NB4 (cell line): ENCODE measurements around the gene CEP104.

Experiments
- DNase-seq: peaks from one replicate; pipeline ENCODE4 v3.0.0; 2010; ENCODE audit warnings: low read depth
- H3K4me3 ChIP-seq: one replicate; pipeline ENCODE4 v1.5.1; 2011; ENCODE audit warnings: mild to moderate bottlenecking, low read depth, low read length, moderate library complexity
- MYC ChIP-seq: IDR thresholded peaks from 2 replicates; pipeline ENCODE4 v1.6.1; 2011; ENCODE audit warnings: low read depth, low read length
- POLR2A ChIP-seq: IDR thresholded peaks from 2 replicates; pipeline ENCODE4 v1.6.1; 2011; ENCODE audit warnings: mild to moderate bottlenecking; ENCODE audit not compliant: insufficient read length; ENCODE audit errors: extremely low read depth
- TF ChIP-seq, protein P1 (sequence below): IDR thresholded peaks from one replicate; pipeline ENCODE4 v1.5.1; 2012; ENCODE audit warnings: low read depth, low read length
- TF ChIP-seq, protein P2 (sequence below): IDR thresholded peaks from 2 replicates; pipeline ENCODE4 v1.6.1; 2011; ENCODE audit warnings: low read depth, low read length

The CEP104 gene

DNA sequence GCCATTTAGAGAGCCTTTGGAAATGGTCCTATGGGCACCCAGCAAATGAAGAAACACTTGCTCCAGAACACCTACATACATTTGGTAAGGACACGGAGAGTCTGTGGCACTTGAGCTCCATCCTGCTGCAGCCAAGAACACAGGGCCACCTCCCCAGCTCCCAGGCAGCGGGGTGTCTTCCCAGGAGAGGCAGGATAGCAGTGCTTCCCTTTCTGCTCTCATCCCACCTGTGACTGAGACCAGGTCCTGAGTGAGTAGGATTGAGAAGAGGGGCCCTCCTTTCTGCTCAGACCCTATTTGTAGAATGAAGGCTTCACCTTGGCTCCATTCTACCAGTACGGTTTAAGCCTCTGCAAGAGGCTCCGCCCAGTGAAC lies 38.9 kb upstream of the CEP104 start:
- no peak for DNase-seq
- TF ChIP-seq, protein P1, sequence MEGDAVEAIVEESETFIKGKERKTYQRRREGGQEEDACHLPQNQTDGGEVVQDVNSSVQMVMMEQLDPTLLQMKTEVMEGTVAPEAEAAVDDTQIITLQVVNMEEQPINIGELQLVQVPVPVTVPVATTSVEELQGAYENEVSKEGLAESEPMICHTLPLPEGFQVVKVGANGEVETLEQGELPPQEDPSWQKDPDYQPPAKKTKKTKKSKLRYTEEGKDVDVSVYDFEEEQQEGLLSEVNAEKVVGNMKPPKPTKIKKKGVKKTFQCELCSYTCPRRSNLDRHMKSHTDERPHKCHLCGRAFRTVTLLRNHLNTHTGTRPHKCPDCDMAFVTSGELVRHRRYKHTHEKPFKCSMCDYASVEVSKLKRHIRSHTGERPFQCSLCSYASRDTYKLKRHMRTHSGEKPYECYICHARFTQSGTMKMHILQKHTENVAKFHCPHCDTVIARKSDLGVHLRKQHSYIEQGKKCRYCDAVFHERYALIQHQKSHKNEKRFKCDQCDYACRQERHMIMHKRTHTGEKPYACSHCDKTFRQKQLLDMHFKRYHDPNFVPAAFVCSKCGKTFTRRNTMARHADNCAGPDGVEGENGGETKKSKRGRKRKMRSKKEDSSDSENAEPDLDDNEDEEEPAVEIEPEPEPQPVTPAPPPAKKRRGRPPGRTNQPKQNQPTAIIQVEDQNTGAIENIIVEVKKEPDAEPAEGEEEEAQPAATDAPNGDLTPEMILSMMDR = no peak
- TF ChIP-seq, protein P2, sequence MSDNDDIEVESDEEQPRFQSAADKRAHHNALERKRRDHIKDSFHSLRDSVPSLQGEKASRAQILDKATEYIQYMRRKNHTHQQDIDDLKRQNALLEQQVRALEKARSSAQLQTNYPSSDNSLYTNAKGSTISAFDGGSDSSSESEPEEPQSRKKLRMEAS = no peak
- TF ChIP-seq MYC (no peak), POLR2A (no peak)
- H3K4me3 ChIP-seq = no peak overlapping the region

DNA sequence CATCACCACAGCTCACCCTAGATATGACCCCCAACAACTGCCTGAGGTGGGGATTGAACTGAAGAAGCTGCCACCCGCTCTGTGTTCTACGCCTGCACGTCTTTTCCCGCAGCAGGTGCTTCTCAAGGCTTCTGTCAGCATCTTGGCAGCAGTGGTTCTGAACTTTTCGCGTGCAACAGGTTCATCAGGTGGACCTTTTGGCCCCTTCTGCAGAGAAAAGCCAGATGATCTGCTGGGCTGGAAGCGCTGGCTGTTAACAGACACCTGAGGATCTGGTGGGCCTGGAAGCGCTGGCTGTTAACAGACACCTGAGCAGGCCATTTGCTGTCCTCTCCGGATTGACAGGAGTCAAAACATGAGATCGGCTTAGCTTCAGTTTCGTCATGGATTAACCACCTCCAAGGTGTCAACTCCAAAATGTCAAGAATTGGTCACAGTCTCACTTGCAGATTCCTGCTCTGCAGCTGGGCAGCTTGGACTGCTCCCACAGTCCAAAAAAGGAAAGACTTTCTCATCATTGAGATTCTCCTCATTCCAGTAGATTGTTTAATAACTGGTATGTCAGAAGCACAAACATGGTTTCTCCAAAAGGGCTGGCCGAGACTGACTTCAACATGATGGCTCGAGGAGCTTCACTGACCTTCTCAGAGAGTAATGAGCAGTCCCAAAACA lies 38.4 kb upstream of the CEP104 start:
- TF ChIP-seq MYC (no peak), POLR2A (no peak)
- TF ChIP-seq, protein P1 = no peak
- TF ChIP-seq, protein P2 = no peak
- no peak for DNase-seq
- no peak overlapping the region for H3K4me3 ChIP-seq

DNA sequence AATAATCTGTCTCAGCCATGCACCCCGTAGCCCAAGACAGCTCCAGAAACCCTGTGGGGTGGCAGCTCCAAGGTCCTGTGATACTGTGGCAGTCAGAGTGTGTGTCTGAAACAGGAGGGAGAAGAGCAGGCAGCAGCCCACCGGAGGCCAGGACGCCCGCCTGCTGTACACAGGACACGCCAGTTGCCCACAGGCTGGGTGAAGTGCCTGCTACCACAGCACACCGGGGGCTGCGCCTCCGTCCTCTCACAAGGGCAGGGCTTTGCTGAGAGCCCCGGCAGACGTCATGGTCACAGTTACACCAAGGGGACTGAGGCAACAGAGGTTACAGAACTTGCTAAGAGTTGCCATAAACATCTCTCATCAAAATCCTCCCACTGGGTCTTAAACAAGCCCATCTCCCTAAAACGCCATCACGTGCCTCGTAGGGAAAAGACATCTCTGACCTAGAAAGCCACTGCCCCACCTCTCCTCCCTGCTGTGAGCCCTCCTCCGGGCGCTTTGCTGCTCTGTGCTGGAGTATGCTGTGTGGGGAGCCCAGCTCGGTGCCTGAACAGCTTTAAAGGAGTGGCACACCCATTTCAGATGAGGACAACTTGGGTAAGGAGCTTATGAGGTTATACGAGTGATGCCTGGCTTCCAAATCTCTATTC lies 37.7 kb upstream of the CEP104 start:
- no peak overlapping the region for H3K4me3 ChIP-seq
- no peak for TF ChIP-seq MYC
- TF ChIP-seq, protein P2 = no peak
- TF ChIP-seq, protein P1 = no peak
- no peak for TF ChIP-seq POLR2A

DNA sequence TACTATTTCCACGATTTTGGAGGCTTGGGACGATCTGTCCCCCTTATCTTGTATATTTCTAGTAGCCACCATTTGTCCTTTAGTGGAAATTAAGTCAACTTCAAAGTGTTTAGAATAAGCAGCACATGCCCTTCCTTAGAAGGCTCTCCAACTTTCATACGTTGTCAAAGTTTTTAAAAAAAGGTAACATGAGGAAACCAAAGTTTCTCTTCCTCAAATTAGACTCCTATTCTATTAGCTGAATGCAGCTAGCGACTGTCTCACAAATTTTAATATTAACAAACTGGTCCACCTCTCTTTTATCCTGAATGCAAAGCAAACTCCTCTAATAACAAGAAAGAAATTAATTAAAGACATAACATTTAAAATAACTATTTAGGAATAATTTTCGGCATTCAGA lies 36.2 kb upstream of the CEP104 start:
- DNase-seq = no peak
- no peak overlapping the region for H3K4me3 ChIP-seq
- no peak for TF ChIP-seq MYC
- no peak for TF ChIP-seq POLR2A
- TF ChIP-seq, protein P2 = no peak
- TF ChIP-seq, protein P1 = no peak

More for the DNA sequence above, 37.7 kb upstream of the CEP104 start:
- no peak for DNase-seq

DNA sequence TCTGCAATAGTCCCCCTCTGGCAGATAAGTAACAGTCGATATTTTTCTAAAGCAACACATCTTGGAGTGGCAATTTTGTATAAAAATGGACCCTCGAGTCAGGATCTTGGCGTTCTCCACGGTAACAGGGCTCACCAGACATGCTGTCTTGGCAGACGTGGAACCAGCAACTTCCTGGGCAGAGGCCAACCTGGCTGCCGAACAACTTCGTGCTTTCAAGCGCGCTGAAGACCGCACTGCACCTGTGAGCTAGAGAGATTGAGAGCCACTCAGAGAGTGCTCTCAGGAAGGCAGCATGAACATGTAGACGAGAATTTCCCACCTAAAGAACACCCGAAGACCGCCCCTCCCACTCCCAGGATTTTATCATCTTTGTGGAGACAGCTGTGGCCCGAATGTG lies 35.7 kb upstream of the CEP104 start:
- no peak overlapping the region for H3K4me3 ChIP-seq
- TF ChIP-seq, protein P1 = no peak
- TF ChIP-seq MYC = no peak
- TF ChIP-seq POLR2A = no peak
- TF ChIP-seq, protein P2 = no peak
- no peak for DNase-seq
